Measurements from ENCODE around the gene MYOD1.

Gene MYOD1

GRCh38 chr11:17733261-17733660 is 13.9 kb downstream of the MYOD1 start:
- in situ Hi-C loops (cut with HindIII; ENCODE audit: low sequenced_read_pairs), result loop anchor here (10.0 kb wide), 1 partner anchor 232 kb away; no protein-coding TSS in a partner anchor

- in situ Hi-C loops (cut with HindIII; ENCODE audit: low sequenced_read_pairs), result loop anchor here (10.0 kb wide), 1 partner anchor 230 kb away; no protein-coding TSS in a partner anchor
Measured at GRCh38 chr11:17734418-17734911, 15.1 kb downstream of the MYOD1 start, which contains the start of gene KCNC1. KCNC1 (plus strand) TSS chr11:17734781; CDS start chr11:17736003, 1,222 bp downstream.

GRCh38 chr11:17734986-17735817 is 15.8 kb downstream of the MYOD1 start:
- in situ Hi-C loops (cut with HindIII; ENCODE audit: low sequenced_read_pairs), result loop anchor here (10.0 kb wide), 1 partner anchor 230 kb away; no protein-coding TSS in a partner anchor

GRCh38 chr11:17735818-17736578 is 16.6 kb downstream of the MYOD1 start:
- in situ Hi-C loops (cut with HindIII; ENCODE audit: low sequenced_read_pairs), result loop anchor here (10.0 kb wide), 1 partner anchor 229 kb away; no protein-coding TSS in a partner anchor

GRCh38 chr11:17736579-17736893 is 17.2 kb downstream of the MYOD1 start:
- in situ Hi-C loops (cut with HindIII; ENCODE audit: low sequenced_read_pairs), result loop anchor here (10.0 kb wide), 1 partner anchor 228 kb away; no protein-coding TSS in a partner anchor

- in situ Hi-C loops (cut with HindIII; ENCODE audit: low sequenced_read_pairs), result loop anchor here (10.0 kb wide), 1 partner anchor 228 kb away; no protein-coding TSS in a partner anchor
Measured at GRCh38 chr11:17736930-17737817, 17.8 kb downstream of the MYOD1 start.

GRCh38 chr11:17738151-17738973 is 19.0 kb downstream of the MYOD1 start:
- in situ Hi-C loops (cut with HindIII; ENCODE audit: low sequenced_read_pairs), result loop anchor here (10.0 kb wide), 1 partner anchor 226 kb away; no protein-coding TSS in a partner anchor

- in situ Hi-C loops (cut with HindIII; ENCODE audit: low sequenced_read_pairs), result loop anchor here (10.0 kb wide), 1 partner anchor 225 kb away; no protein-coding TSS in a partner anchor
Measured at GRCh38 chr11:17739945-17740338, 20.6 kb downstream of the MYOD1 start.

- in situ Hi-C loops (cut with HindIII; ENCODE audit: low sequenced_read_pairs), result no loop called here
Measured at GRCh38 chr11:17740649-17741235, 21.4 kb downstream of the MYOD1 start.

GRCh38 chr11:17741487-17741886 is 22.1 kb downstream of the MYOD1 start:
- in situ Hi-C loops (cut with HindIII; ENCODE audit: low sequenced_read_pairs), result no loop called here

GRCh38 chr11:17742019-17742418 is 22.6 kb downstream of the MYOD1 start:
- in situ Hi-C loops (cut with HindIII; ENCODE audit: low sequenced_read_pairs), result no loop called here

- in situ Hi-C loops (cut with HindIII; ENCODE audit: low sequenced_read_pairs), result no loop called here
Measured at GRCh38 chr11:17743026-17743807, 23.8 kb downstream of the MYOD1 start.

GRCh38 chr11:17743808-17744119 is 24.4 kb downstream of the MYOD1 start:
- in situ Hi-C loops (cut with HindIII; ENCODE audit: low sequenced_read_pairs), result no loop called here

- in situ Hi-C loops (cut with HindIII; ENCODE audit: low sequenced_read_pairs), result no loop called here
Measured at GRCh38 chr11:17744151-17744940, 25.0 kb downstream of the MYOD1 start.

GRCh38 chr11:17745023-17745772 is 25.8 kb downstream of the MYOD1 start:
- in situ Hi-C loops (cut with HindIII; ENCODE audit: low sequenced_read_pairs), result no loop called here

GRCh38 chr11:17746096-17746495 is 26.7 kb downstream of the MYOD1 start:
- in situ Hi-C loops (cut with HindIII; ENCODE audit: low sequenced_read_pairs), result no loop called here
